Posterior cingulate gyrus (tissue), 11 donors: ENCODE data around the gene C2CD2.
"Not testable (repeated sequence)": the region's sequence is repeated elsewhere in the genome, so short reads cannot be mapped to it uniquely, and the experiment has no call there.

Source experiments
- DNase-seq, 10 donors: peaks; one replicate each; pipeline versions ENCODE4 v3.0.0 to v3.0.0-alpha.2; 2020 to 2021; ENCODE audit warnings: mixed read lengths in 3 of 10
- intact Hi-C: fragments of 100-400 bp; cut with DNase I; formaldehyde crosslinking; loops from one replicate; pipeline ENCODE4 v1.15.1; 2023

C2CD2 gene

DNA sequence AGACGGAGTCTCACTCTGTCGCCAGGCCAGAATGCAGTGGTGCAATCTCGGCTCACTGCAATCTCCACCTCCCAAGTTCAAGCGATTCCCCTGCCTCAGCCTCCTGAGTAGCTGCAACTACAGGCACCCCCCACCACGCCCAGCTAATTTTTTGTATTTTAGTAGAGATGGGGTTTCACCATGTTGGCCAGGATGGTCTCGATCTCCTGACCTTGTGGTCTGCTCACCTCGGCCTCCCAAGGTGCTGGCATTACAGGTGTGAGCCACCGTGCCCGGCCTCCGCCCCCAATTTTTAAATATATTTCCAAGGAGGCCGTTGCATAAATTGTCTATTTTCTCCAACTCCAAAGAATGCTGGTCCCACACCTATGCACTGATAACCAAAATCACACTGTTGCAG is 5.9 kb upstream of the C2CD2 start:
- intact Hi-C loops = loop anchor here (5.0 kb wide), 2 partner anchors 48 to 82 kb away; partner anchors contain the start of gene PRDM15

DNA sequence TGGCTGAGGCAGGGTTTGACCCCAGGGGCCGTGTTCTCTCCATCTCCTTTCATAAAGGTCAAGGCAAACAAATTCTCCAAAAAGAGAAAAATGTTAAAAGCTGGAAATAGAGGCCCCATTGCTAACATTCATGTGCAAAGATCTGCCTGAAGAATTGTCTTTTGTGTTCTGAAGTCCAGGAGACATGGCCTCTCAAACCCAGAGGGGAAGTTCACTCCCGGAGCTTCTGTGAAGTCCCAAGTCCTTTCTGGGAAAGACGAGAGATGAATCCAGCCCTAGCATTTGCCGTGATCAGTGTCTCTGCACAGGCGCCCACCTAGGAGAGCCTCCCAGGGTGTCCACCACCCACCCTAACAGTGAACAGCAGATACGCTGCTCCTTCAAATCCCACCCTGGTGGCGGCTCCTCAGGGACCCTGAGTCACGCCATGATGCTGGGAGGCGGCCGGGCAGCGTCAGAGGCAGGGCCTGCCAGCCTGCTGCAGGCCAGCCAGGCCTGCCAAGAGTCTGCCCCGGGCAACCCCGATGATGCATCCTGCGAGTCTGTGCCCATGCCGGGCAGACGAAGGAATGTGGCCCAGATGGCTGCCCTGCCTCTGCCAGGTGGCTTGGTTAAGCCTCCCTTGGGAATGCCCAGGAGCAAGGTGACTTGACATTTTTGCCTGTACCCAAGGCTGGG is 5.2 kb upstream of the C2CD2 start:
- DNase-seq = peak in 5 of 10 donors; percentile 27 to 87 (median 41)
- intact Hi-C loops = loop anchor here (5.0 kb wide), 2 partner anchors 48 to 82 kb away; partner anchors contain the start of gene PRDM15

More for the DNA sequence above, 5.9 kb upstream of the C2CD2 start:
- not testable (repeated sequence) for DNase-seq

DNA sequence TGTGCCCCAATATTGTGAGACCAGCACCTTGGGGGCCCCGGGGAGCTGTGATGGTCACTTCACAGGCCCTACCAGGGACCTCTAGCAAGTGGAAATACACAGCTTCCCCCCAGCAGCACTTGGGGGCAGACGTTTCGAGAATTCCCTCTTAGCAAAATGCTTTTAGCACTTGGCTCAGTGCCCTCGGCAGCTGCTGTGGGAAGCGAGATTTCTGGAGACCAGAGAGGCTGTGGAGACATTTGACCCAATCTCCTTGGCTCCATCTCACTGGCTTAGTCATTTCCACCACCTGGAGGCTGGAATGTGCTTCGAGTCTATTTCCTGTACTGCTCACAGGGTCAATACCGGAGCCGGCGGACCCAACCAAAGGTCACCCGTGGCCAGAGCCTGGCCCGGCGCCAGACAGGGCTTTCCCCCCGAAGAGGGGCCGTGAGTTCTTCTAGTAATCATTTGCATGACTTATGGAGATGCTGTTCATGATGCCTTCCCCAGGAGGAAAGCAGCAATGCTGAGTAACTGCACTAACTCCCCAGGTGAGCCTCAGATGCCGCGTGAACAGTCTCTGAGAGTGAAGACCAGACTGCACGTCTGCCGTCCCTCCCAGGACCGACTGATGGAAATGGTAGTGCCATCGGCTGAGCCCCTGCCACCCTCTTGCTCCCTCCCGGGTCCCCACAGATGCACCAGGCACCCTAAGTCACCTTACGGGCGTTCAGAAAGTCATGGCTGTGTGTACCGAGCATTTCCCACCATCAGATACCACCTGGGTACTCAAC is 4.4 kb upstream of the C2CD2 start:
- intact Hi-C loops = loop anchor here (5.0 kb wide), 2 partner anchors 49 to 81 kb away; partner anchors contain the start of gene PRDM15
- peak in 7 of 10 donors; percentile 29 to 91 (median 55) for DNase-seq

DNA sequence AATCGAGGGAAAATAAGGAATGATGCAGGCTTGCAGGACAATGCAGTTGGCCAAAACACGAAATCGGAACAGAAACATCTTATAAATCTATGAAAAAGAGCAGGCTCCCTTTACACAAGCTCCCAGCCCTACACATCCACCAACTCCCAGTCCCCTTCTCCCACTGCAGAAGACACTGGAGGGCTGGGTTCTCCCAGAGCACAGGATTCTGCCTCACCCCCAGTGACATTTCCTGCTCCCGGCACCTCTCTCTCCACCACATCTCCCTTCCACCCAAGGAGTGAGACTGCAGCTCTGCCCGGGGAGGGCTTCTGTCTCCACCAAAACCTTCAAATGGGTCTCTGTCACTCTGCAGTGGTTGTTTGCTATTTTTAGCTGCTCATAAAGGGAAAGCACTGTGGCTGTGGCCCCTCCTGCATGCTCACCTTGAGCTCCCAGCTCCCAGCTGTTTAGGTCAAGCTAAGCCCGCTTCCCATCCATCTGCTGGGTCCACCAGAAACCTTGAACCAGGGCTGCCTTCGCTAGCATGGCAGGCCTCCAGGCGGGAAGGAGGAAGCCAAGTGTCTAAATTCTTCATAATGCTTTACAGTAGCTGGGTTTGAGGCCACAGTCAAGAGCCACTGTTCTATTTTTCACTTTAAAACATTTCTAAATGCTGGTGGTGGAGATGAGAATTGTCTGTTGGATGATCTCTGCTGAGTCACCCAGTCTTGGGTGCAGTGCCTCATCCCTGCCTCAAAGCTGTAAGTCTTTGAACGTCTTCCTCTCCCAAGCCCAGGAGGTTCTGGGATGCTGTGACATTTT is 3.3 kb upstream of the C2CD2 start:
- intact Hi-C loops = loop anchor here (5.0 kb wide), 2 partner anchors 50 to 80 kb away; partner anchors contain the start of gene PRDM15
- peak in 2 of 10 donors; percentile 61 to 74 for DNase-seq

DNA sequence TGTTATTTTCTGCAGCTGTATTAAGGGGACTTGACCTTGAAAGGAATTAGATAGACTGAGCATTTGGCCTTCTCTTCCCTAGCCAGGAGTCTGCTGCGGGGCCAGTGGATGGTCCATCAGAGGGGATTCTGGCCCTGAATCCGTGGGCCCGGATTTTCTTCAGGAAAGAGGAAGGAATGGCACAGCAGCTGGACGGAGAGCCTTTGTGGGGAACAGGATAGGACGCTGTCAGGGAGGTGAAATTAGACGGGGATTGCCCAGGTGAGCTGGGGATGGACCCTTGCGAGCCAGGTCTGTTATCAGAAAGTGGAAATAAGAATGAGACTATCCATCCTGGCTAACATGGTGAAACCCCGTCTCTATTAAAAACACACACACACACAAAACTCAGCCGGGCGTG is 1.7 kb upstream of the C2CD2 start:
- DNase-seq = peak in 1 of 10 donors; percentile 13
- intact Hi-C loops = loop anchor here (5.0 kb wide), 2 partner anchors 52 to 78 kb away; partner anchors contain the start of gene PRDM15

DNA sequence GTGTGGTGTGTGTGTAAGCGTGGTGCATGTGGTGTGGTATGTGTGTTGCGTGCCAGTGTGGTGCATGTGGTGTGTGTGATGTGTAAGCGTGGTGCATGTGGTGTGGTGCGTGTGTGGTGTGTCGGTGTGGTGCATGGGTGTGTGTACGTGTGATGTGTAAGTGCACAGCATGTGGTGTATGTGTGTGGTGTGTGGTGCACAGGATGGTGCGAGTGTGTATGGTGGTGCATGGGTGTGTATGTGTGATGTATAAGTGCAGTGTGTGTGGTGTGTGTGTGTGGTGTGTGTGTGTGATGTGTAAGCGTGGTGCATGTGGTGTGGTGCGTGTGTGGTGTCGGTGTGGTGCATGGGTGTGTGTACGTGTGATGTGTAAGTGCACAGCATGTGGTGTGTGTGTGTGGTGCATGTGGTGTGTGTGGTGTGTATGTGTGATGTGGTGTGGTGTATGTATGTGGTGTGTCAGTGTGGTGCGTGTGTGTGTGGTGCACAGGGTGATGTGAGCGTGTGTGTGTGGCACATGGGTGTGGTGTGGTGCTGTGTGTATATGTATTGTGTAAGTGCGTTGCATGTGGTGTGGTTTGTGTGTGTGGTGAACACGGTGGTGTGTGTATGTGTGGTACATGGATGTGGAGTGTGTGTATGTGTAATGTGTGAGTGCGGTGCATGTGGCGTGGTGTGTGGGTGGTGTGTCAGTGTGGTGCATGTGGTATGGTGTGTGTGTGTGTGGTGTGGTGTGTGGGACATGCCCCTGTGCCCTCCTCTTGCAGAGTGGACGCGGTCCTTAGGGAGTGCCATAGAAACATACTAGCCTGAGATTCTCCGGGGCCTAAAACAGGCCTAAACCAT is 1.1 kb upstream of the C2CD2 start:
- intact Hi-C loops = loop anchor here (5.0 kb wide), 2 partner anchors 52 to 78 kb away; partner anchors contain the start of gene PRDM15
- DNase-seq = peak in 2 of 10 donors; percentile 46 to 79

DNA sequence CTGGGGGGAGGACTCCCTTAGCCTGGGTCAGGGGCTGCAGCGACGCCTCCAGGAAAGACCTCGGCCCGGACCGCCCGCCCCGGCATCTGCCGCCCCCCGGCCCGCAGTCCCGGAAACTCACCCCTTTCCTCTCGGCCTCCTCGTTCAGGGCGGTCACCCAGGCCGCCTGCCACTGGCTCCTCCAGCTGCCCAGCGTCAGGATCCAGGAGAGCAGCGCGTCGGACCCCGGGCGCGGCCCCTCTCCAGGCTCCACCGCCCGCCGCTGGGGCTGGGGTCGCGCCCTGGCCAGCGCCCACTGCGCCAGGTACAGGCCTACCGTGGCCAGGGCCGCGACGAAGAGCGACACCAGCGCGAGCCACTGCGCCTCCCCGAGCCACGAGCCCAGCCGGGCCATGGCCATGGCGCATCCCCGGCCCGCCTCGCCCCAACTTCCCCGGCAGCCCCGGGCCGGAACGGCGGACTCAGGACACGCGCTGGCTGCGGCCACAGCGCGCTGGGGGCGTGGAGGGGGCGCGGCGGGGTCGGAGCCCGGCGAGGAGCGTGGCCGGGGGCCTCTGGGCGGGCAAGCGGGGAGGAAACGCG is 478 bp downstream of the C2CD2 start:
- intact Hi-C loops = no loop called here
- DNase-seq = peak in 4 of 10 donors; percentile 20 to 80 (median 50)

DNA sequence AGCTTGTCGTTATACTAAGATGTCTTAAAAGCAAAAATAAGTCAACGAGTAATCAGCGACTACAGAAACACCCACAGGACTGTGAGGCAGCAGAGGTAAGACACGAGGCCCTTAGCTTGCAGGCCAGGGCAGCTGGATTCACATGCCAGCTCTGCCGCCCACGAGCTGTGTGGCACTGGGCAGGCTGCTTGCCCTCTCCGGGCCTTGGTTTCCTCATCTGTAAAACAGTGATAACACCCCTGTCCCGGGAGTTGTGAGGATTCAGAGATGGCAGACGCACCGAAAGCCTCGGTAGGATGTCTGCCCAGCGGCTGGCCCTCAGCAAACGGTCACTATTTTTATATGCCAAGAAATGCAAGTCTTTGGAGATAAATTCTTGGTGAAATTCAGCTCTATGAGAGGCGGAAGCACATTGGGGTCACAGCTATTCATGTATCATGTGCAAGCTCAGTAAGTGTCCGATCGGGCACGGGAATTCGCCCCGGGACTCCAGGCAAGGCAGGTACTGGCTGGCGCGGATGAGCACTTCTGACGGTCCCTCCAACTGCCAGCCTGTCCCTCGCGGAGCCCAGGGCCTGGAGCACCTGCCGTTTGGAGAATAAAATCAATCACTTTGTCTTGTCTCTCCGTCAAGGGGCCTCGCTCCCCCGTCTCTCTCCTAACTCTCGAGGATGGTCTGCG is 1.1 kb downstream of the C2CD2 start:
- intact Hi-C loops = no loop called here
- DNase-seq = peak in 3 of 10 donors; percentile 13 to 83 (median 71)

DNA sequence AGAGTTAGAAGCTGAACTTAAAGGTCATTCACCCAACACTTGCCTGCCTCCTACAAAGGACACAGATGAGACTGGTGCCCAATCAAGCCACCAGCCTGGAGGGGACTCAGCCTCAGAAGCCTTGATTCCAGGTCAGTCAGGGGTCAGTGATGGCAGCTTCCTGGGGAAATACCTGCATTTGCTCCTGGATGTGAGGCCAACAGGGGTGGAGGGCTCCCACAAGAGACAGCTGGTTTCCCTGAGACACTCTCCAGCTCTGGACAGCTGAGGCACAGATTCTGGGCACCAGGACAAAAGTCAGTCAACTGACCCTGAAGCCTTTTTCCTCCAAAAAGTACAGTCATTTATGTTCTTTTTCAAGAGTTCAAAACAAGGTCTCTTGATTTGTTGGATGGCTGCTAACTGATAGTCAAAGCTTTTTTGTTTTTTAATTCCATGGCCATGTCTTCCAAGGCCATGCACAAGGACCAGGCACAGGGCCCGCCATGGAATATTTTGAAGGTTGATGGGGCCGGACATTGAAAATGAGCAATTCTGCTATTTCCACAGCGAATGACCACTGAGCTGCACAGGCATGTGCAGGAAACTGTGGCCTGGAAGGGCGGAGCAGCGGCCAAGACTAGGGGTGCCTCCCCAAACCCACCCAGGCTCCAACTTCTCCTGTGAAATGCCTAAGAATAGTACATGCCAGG is 1.8 kb downstream of the C2CD2 start:
- DNase-seq = peak in 3 of 10 donors; percentile 10 to 63 (median 47)
- intact Hi-C loops = no loop called here

DNA sequence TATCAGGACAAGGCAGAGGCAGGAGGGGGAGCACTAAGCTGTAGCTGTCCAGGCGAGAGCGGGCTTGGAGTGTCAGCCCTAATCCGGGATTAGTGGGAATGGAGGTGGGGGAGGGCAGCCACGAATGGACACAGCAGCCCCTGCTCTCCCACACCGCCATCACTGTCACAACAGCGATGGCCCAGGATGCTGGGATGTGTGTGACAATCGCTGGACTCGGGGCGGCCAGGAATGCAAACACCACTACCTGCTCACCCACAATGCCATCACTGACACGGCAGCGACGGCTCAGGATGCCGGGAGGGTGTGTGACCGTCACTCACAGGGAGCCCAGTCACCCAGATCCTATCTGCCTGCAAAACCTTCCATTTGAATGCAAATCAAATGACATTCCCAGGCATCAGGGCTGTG is 2.9 kb downstream of the C2CD2 start:
- intact Hi-C loops = no loop called here
- peak in 3 of 10 donors; percentile 12 to 64 (median 63) for DNase-seq

DNA sequence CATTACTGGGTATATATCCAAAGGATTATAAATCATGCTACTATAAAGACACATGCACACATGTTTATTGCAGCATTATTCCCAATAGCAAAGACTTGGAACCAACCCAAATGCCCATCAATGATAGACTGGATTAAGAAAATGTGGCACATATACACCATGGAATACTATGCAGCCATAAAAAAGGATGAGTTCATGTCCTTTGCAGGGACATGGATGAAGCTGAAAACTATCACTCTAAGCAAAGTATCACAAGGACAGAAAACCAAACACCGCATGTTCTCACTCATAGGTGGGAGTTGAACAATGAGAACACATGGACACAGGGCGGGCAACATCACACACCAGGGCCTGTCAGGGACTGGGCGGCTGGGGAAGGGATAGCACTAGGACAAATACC is 4.2 kb downstream of the C2CD2 start:
- peak in 3 of 10 donors; percentile 3 to 7 (median 3) for DNase-seq
- intact Hi-C loops = not testable (repeated sequence)

DNA sequence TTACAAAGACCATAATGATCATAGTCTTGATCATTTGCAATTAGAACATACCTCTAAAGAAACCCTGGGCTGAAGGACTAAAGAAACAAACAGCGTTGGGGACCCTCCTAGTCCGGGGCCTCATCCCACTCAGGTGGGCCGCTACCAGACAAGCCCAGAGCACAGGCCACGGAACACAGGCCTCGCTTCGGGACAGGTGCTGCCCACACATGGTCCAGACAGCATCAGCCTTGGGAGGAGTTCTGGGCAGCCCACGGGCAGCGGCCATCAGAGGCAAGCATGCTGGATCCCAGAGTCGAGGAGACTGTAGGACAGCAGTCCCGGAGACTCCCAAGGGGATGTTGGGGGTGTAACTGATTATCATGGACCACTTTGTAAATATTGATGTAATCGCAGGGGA is 4.9 kb downstream of the C2CD2 start:
- intact Hi-C loops = no loop called here
- peak in 3 of 10 donors; percentile 22 to 78 (median 45) for DNase-seq

DNA sequence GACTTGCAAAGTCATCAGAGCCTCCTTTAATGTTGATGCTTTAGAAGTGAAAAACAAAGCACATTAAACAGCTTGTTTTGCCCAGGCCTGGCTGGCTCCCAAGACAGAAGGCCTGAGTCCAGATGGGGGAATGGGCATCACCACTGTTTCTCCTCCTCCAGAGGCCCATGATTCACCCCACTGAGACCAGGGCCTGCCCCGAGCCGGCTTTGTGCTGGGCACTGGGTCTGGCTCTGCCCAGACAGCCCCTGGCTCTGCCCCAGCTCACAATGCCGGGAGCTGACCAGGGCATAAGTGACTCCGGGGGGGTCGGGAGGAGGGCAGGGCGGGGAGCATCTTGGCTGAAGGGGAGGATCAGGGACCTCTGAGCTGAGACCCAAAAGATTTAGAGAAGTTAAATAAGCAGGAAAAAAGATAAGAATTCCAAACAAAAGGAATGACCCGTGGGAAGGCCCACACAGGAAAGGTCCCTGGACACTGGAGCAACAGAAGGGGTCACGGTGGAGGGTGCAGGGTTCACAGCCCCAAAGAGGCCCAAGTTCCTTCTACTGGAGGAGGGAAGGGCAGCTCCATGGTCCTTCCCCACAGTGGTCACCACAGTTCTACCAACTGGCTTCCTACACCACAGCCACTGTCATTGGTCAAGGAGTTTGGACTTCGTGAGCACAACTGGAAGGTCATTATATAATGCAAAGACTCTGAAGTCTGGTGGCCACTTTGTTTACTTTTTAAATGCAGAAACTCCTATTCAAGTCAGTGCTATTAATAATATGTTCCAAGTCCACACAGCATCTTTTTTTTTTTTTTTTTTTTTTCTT is 5.5 kb downstream of the C2CD2 start:
- peak; percentile 72 to 97 (median 82) for DNase-seq
- intact Hi-C loops = no loop called here

DNA sequence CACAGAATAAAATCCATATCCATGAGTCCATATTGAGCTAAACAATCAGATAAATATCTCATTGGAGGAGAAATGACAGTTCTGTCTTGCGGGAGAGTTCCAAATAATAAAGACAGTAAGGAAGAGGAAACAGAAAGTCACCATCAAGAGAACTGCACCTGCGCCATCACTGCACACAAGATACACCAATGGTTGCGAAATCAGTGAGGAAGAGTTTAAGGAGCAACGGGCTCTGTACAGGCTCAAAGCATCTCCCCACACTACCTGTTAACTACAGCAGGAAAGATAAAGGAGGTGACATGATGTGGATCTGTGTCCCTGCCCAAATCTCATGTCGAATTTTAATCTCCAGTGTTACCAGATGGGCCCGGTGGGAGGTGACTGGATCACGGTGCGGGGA is 7.8 kb downstream of the C2CD2 start:
- peak in 3 of 10 donors; percentile 2 to 31 (median 4) for DNase-seq
- intact Hi-C loops = no loop called here

DNA sequence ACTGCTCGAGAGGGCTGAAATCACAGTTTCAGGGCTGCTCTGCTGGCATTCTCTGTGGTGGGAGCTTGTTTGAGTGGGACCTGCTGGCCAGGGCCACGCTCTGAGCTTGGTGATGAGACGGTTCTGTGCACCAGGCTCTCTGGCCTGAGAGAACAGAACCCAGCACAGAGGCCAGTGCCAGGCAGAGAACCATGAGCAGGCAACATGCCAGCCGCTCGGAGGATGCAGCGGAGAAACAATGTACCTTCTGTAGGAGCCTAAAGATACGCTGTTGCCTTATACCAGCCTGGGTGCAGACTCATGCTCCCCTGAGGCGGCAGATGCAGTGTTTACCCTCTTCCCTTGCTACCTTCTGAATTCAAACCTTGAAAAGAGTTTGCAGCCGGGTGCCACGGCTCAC is 10.0 kb downstream of the C2CD2 start:
- DNase-seq = peak in 9 of 10 donors; percentile 33 to 93 (median 74)
- intact Hi-C loops = no loop called here

DNA sequence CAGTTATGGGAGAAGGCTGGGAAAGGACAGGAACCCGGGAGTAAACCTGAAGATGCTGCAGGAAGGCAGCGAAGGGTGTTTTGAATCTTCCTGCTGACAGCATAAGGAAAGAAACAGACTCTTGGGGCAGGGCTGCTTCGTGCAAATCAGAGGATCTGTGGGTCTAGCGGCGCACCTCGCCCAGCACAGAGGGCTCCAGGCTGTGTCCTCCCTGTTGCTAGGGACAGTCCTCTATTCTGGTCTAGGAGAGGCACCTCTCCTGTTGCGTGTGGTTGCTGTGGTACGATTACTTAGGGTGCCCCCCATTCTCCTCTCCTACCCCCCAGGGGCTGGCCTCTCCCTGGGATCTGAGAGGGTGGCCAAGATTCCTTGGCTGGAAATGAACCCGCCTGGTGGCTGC is 11.4 kb downstream of the C2CD2 start:
- intact Hi-C loops = no loop called here
- DNase-seq = peak in 3 of 10 donors; percentile 4 to 63 (median 7)

DNA sequence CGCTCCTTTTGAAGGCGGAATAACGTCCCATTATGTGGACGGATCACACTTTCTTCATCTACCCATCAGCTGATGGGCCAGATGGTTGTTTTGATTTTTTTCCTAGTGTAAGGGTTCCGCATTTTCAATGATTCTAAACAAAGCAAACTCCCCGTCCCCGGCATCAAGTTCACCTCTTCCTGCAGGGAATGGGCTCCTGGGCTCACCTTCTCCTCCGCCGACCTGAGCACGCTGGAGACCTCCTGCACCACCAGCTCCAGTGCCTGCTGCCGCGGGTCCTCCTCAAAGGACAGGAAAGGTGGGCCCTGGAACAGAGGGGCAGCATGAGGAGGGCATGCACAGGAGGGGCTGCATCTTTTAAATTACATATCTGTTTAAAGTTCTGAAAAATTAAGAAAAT is 11.9 kb downstream of the C2CD2 start:
- intact Hi-C loops = no loop called here
- DNase-seq = peak in 2 of 10 donors; percentile 16 to 80
